OCI-LY3 (cell line): ENCODE data around the gene HSD3B2.

ENCODE experiments used
- EZH2phosphoT487 ChIP-seq: fragments of 200-600 bp; shearing (Covaris generic); IDR thresholded peaks from 2 replicates; pipeline ENCODE4 v1.6.1; 2018; ENCODE audit warnings: antibody characterized with exemption, mixed run types, low read depth
- TF ChIP-seq, protein P1 (sequence below): fragments of 200-600, 300-600 bp; sonication (generic); IDR thresholded peaks from 2 replicates; pipeline ENCODE4 v1.5.1; 2014; ENCODE audit warnings: antibody characterized with exemption, low read length, low read depth

GRCh38 chr1:119467857-119468668 lies 53.1 kb downstream of the HSD3B2 start:
- TF ChIP-seq, protein P1, sequence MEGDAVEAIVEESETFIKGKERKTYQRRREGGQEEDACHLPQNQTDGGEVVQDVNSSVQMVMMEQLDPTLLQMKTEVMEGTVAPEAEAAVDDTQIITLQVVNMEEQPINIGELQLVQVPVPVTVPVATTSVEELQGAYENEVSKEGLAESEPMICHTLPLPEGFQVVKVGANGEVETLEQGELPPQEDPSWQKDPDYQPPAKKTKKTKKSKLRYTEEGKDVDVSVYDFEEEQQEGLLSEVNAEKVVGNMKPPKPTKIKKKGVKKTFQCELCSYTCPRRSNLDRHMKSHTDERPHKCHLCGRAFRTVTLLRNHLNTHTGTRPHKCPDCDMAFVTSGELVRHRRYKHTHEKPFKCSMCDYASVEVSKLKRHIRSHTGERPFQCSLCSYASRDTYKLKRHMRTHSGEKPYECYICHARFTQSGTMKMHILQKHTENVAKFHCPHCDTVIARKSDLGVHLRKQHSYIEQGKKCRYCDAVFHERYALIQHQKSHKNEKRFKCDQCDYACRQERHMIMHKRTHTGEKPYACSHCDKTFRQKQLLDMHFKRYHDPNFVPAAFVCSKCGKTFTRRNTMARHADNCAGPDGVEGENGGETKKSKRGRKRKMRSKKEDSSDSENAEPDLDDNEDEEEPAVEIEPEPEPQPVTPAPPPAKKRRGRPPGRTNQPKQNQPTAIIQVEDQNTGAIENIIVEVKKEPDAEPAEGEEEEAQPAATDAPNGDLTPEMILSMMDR: no peak
- TF ChIP-seq EZH2phosphoT487: no peak
